GM23338 (cell line): ENCODE measurements around the gene CORO2A. TPM values are rescaled to one million over a fixed set of nuclear protein-coding genes. Genes with fewer than 3 reads are reported as not detected.

ENCODE experiments used
- ATAC-seq: fragments of 200-7000 bp; cut with Tn5 transposase; 3 replicates; pipeline ENCODE4 v1.9.1; 2020
- DNase-seq: peaks from one replicate; pipeline ENCODE4 v3.0.0-alpha.2; 2015; ENCODE audit warnings: low spot score
- H2AFZ ChIP-seq: fragments of 200-600 bp; sonication (generic); 2 replicates; pipeline ENCODE4 v1.8.0; 2016; ENCODE audit warnings: antibody characterized with exemption, mild to moderate bottlenecking, moderate library complexity
- H3F3A ChIP-seq: fragments of 200-600 bp; sonication (generic); replicated peaks from 2 replicates; pipeline ENCODE4 v1.8.0; 2017; ENCODE audit warnings: antibody characterized with exemption, mixed run types, low read depth
- H3K27ac ChIP-seq: fragments of 200-600 bp; sonication (generic); 2 replicates; pipeline ENCODE4 v1.6.1; 2016; ENCODE audit warnings: low read depth
- H3K27me3 ChIP-seq: fragments of 200-600 bp; sonication (generic); 2 replicates; pipeline ENCODE4 v1.8.0; 2016; ENCODE audit warnings: mild to moderate bottlenecking, mixed run types, moderate library complexity; ENCODE audit not compliant: insufficient read depth
- H3K36me3 ChIP-seq: fragments of 200-600 bp; sonication (generic); 2 replicates; pipeline ENCODE4 v1.8.0; 2016; ENCODE audit warnings: mild to moderate bottlenecking; ENCODE audit not compliant: insufficient read depth
- H3K4me1 ChIP-seq: fragments of 200-600 bp; sonication (generic); 2 replicates; pipeline ENCODE4 v1.8.0; 2016; ENCODE audit warnings: mild to moderate bottlenecking, moderate library complexity; ENCODE audit not compliant: insufficient read depth
- H3K4me2 ChIP-seq: fragments of 200-600 bp; sonication (generic); 2 replicates; pipeline ENCODE4 v1.7.1; 2017; ENCODE audit warnings: mixed run types
- H3K4me3 ChIP-seq: fragments of 200-600 bp; sonication (generic); 2 replicates; pipeline ENCODE4 v1.6.1; 2016; ENCODE audit warnings: mixed run types
- H3K79me2 ChIP-seq: fragments of 200-600 bp; sonication (generic); replicated peaks from 2 replicates; pipeline ENCODE4 v1.8.0; 2017; ENCODE audit warnings: mild to moderate bottlenecking; ENCODE audit not compliant: insufficient read depth
- H3K9me2 ChIP-seq: fragments of 200-600 bp; sonication (generic); 2 replicates; pipeline ENCODE4 v1.8.0; 2017; ENCODE audit not compliant: insufficient read depth
- H4K20me1 ChIP-seq: fragments of 200-600 bp; sonication (generic); replicated peaks from 2 replicates; pipeline ENCODE4 v1.8.0; 2017; ENCODE audit warnings: mild to moderate bottlenecking; ENCODE audit not compliant: insufficient read depth
- H3K27ac Mint-ChIP-seq: 2 replicates; pipeline ENCODE4 v1.8.0; 2020; ENCODE audit warnings: inconsistent platforms, mild to moderate bottlenecking, moderate library complexity, mixed read lengths
- H3K27me3 Mint-ChIP-seq: 3 replicates; pipeline ENCODE4 v1.8.0; 2022; ENCODE audit warnings: low read depth, mild to moderate bottlenecking, moderate library complexity, mixed read lengths, inconsistent platforms; ENCODE audit not compliant: insufficient read depth, poor library complexity
- H3K36me3 Mint-ChIP-seq: 3 replicates; pipeline ENCODE4 v1.8.0; 2021; ENCODE audit warnings: low read depth, mild to moderate bottlenecking, inconsistent platforms, moderate library complexity, mixed read lengths
- H3K4me1 Mint-ChIP-seq: 3 replicates; pipeline ENCODE4 v1.8.0; 2020; ENCODE audit warnings: mild to moderate bottlenecking, inconsistent platforms, mixed read lengths
- H3K4me3 Mint-ChIP-seq: 3 replicates; pipeline ENCODE4 v1.8.0; 2021; ENCODE audit warnings: moderate library complexity, mild to moderate bottlenecking, inconsistent platforms, mixed read lengths
- H3K9me3 Mint-ChIP-seq: 3 replicates; pipeline ENCODE4 v1.8.0; 2020; ENCODE audit warnings: moderate library complexity, mild to moderate bottlenecking, inconsistent platforms, mixed read lengths
- CREB1 ChIP-seq: fragments of 250-450 bp; sonication (Bioruptor Pico); IDR thresholded peaks from 2 replicates; pipeline ENCODE4 v1.5.0; 2020; ENCODE audit warnings: low read depth, mild to moderate bottlenecking, moderate library complexity
- CTCF ChIP-seq, 2 experiments: fragments of 200-600 bp in 1 of 2; sonication (generic) in 1 of 2; conservative IDR thresholded peaks; 2 replicates each; pipeline versions ENCODE4 v1.5.1 to v1.6.1; 2016 to 2017; ENCODE audit warnings: antibody characterized with exemption in 2 of 2, low read depth in 2 of 2, mild to moderate bottlenecking in 2 of 2, moderate library complexity in 1 of 2
- EZH2phosphoT487 ChIP-seq: fragments of 200-600 bp; sonication (generic); IDR thresholded peaks from one replicate; pipeline ENCODE4 v1.8.1; 2018; ENCODE audit warnings: antibody characterized with exemption; ENCODE audit not compliant: unreplicated experiment
- JUNB ChIP-seq: IDR thresholded peaks from one replicate; pipeline ENCODE4 v1.6.1; 2016; ENCODE audit warnings: antibody characterized with exemption; ENCODE audit not compliant: unreplicated experiment
- NANOG ChIP-seq: IDR thresholded peaks from 2 replicates; pipeline ENCODE4 v1.6.1; 2016; ENCODE audit warnings: antibody characterized with exemption, borderline replicate concordance
- POLR2AphosphoS5 ChIP-seq: IDR thresholded peaks from 2 replicates; pipeline ENCODE4 v1.6.1; 2016; ENCODE audit warnings: antibody characterized with exemption, low read depth
- REST ChIP-seq: IDR thresholded peaks from one replicate; pipeline ENCODE4 v1.6.1; 2018; ENCODE audit warnings: antibody characterized with exemption; ENCODE audit not compliant: unreplicated experiment
- STAT1 ChIP-seq: IDR thresholded peaks from one replicate; pipeline ENCODE4 v1.6.1; 2016; ENCODE audit warnings: antibody characterized with exemption; ENCODE audit not compliant: unreplicated experiment
- ZNF114 ChIP-seq: fragments of 250-450 bp; sonication (Bioruptor Pico); IDR thresholded peaks from 2 replicates; pipeline ENCODE4 v1.5.0; 2020; ENCODE audit warnings: mild to moderate bottlenecking, moderate library complexity
- ZNF331 ChIP-seq: fragments of 250-450 bp; sonication (Bioruptor Pico); IDR thresholded peaks from 2 replicates; pipeline ENCODE4 v1.5.0; 2020; ENCODE audit warnings: low read depth, mild to moderate bottlenecking, moderate library complexity
- ZNF462 ChIP-seq: fragments of 250-450 bp; sonication (Bioruptor Pico); IDR thresholded peaks from 2 replicates; pipeline ENCODE4 v1.5.0; 2020; ENCODE audit warnings: mild to moderate bottlenecking, moderate library complexity
- polyA plus RNA-seq: library from polyadenylated mRNA; unstranded; fragments of >200 nt; fragmentation: Nextera tagmentation; extraction: Ambion mirVana; gene quantifications from 2 replicates; pipeline ENCODE4 v1.2.1, GENCODE V29; 2016
- total RNA-seq: library from RNA; depleted of rRNA; stranded (reverse); fragments of >200 nt; shearing (Covaris generic); gene quantifications from 2 replicates; pipeline ENCODE4 v1.2.3, GENCODE V29; 2014
- TF ChIP-seq, protein P1 (sequence below): IDR thresholded peaks from 2 replicates; pipeline ENCODE4 v1.6.1; 2016; ENCODE audit warnings: antibody characterized with exemption

CORO2A gene
- total and polyA plus RNA-seq, 2 experiments from 2014 or later = 12.9 to 27.6 TPM

DNA sequence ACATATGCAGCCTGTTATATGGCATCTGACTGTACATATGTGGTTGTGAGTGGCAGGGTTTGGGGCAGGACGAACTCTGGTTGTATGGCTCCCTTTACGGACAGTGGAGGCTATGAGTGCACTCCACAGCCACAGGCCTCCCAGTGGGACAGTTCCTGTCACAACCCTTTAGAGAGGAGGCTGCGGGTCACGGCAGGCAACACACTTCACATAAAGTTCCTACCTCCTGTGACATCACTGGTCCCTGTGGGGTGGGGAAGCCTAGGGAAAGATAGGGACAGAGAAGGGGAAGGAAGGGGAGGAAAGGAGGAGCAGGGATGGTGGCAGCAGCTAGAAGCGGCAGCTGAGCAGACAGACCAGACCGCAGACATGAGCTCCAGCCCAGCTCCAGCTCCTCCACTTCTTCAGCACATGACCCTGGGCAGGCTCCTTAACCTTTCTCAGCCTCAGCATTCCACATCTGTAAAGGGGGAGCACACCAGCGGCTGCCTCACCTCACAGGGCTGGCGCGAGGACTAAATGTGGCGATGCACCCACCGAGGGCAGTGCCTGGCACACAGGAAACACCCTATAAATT, 27.4 kb upstream of the CORO2A start:
- peaks cover 29% of the 10 kb centered on the region for H3K36me3 Mint-ChIP-seq
- no peak overlapping the region for H3K4me3 Mint-ChIP-seq
- Histone ChIP-seq H4K20me1 (no peaks in the 10 kb centered on the region), H2AFZ (no peak overlapping the region), H3K27me3 (no peaks in the 10 kb centered on the region), H3K27ac (peak overlapping the region; percentile 83), H3K9me2 (no peaks in the 10 kb centered on the region), H3K4me3 (peak overlapping the region; percentile 2; the same call in 1 of the 2 replicates), H3K36me3 (no peaks in the 10 kb centered on the region), H3F3A (peaks cover 18% of the 10 kb centered on the region), H3K4me1 (peaks cover 31% of the 10 kb centered on the region), H3K79me2 (no peaks in the 10 kb centered on the region), H3K4me2 (peak overlapping the region; percentile 43)
- H3K27ac Mint-ChIP-seq = peak overlapping the region; percentile 67
- DNase-seq (no peak), ATAC-seq (no peak)
- peaks cover 17% of the 10 kb centered on the region for H3K27me3 Mint-ChIP-seq
- TF ChIP-seq REST = no peak
- no peak for TF ChIP-seq POLR2AphosphoS5
- no peak for TF ChIP-seq ZNF331 (CRISPR knock-in tag)
- TF ChIP-seq, protein P1, sequence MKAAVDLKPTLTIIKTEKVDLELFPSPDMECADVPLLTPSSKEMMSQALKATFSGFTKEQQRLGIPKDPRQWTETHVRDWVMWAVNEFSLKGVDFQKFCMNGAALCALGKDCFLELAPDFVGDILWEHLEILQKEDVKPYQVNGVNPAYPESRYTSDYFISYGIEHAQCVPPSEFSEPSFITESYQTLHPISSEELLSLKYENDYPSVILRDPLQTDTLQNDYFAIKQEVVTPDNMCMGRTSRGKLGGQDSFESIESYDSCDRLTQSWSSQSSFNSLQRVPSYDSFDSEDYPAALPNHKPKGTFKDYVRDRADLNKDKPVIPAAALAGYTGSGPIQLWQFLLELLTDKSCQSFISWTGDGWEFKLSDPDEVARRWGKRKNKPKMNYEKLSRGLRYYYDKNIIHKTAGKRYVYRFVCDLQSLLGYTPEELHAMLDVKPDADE = no peak
- no peak for TF ChIP-seq CREB1 (CRISPR knock-in tag)
- no peak for TF ChIP-seq ZNF114 (CRISPR knock-in tag)
- no peak for TF ChIP-seq ZNF462 (CRISPR knock-in tag)
- TF ChIP-seq CTCF (conservative IDR thresholded peaks at IDR 0.05; ENCODE audit: low read depth in 2 of 2) = no peak
- no peak for TF ChIP-seq EZH2phosphoT487
- TF ChIP-seq NANOG = no peak
- TF ChIP-seq JUNB = no peak
- TF ChIP-seq STAT1 = no peak
- H3K9me3 Mint-ChIP-seq = no peaks in the 10 kb centered on the region
- peaks cover 61% of the 10 kb centered on the region for H3K4me1 Mint-ChIP-seq
